AML-193 (cell line): ENCODE data around the gene C19orf67.
"Not testable (repeated sequence)": the region's sequence is repeated elsewhere in the genome, so short reads cannot be mapped to it uniquely, and the experiment has no call there.

ENCODE experiments used
- DNase-seq, 2 experiments: peaks; one replicate each; lab custom pipeline; 2025; lab: John Stamatoyannopoulos, UW

Gene C19orf67

GRCh38 chr19:14056069-14056666 is 29.4 kb downstream of the C19orf67 start:
- DNase-seq, result no peak

GRCh38 chr19:14055396-14055795 is 30.2 kb downstream of the C19orf67 start:
- DNase-seq, result no peak

GRCh38 chr19:14054721-14055120 is 30.9 kb downstream of the C19orf67 start:
- DNase-seq, result no peak

GRCh38 chr19:14054099-14054498 is 31.5 kb downstream of the C19orf67 start:
- no peak for DNase-seq

GRCh38 chr19:14053500-14053899 is 32.1 kb downstream of the C19orf67 start:
- no peak for DNase-seq

- DNase-seq, result no peak
Measured at GRCh38 chr19:14053032-14053431, 32.6 kb downstream of the C19orf67 start.

GRCh38 chr19:14052470-14052869 is 33.1 kb downstream of the C19orf67 start:
- no peak for DNase-seq

GRCh38 chr19:14051980-14052379 is 33.6 kb downstream of the C19orf67 start:
- no peak for DNase-seq

- not testable (repeated sequence) for DNase-seq
Measured at GRCh38 chr19:14050961-14051360, 34.6 kb downstream of the C19orf67 start.

GRCh38 chr19:14050512-14050911 is 35.1 kb downstream of the C19orf67 start:
- DNase-seq, result no peak

- peak; percentile 50 to 54 for DNase-seq
Measured at GRCh38 chr19:14048443-14049153, 37.0 kb downstream of the C19orf67 start.

- DNase-seq, result not testable (repeated sequence)
Measured at GRCh38 chr19:14047866-14048265, 37.7 kb downstream of the C19orf67 start.

GRCh38 chr19:14042659-14043608 is 42.6 kb downstream of the C19orf67 start:
- peak; percentile 23 to 35 for DNase-seq

GRCh38 chr19:14039181-14039580 is 46.4 kb downstream of the C19orf67 start:
- no peak for DNase-seq

- DNase-seq, result no peak
Measured at GRCh38 chr19:14035706-14036105, 49.9 kb downstream of the C19orf67 start.

- not testable (repeated sequence) for DNase-seq
Measured at GRCh38 chr19:14035159-14035558, 50.4 kb downstream of the C19orf67 start.

GRCh38 chr19:14033946-14034345 is 51.6 kb downstream of the C19orf67 start:
- DNase-seq, result no peak

GRCh38 chr19:14031719-14032480 is 53.7 kb downstream of the C19orf67 start, which contains the start of gene IL27RA:
IL27RA (plus strand) TSS chr19:14031762; CDS start chr19:14031873, 111 bp downstream.
- peak; percentile 57 to 65 for DNase-seq
